Sigmoid colon (tissue), 4 donors: Measurements from ENCODE around the gene ANKS1A.

ENCODE experiments used
- EP300 ChIP-seq, 4 donors: sonication (generic); formaldehyde crosslinking; IDR thresholded peaks; one replicate each; pipeline ENCODE4 v1.6.1; 2017; ENCODE audit warnings: antibody characterized with exemption in 4 of 4
- POLR2A ChIP-seq, 2 donors: fragments of 450-650 bp; IDR thresholded peaks; one replicate each; pipeline ENCODE4 v1.6.1; 2016; ENCODE audit warnings: antibody characterized with exemption in 2 of 2, mild to moderate bottlenecking in 2 of 2, moderate library complexity in 2 of 2
- TF ChIP-seq, protein P1 (sequence below), 4 experiments: fragments of 450-650 bp in 3 of 4; fragments of 200-600 bp in 1 of 4; IDR thresholded peaks; one replicate each; pipeline ENCODE4 v1.5.1; 2016 to 2019; ENCODE audit warnings: antibody characterized with exemption in 4 of 4, mild to moderate bottlenecking in 3 of 4, moderate library complexity in 2 of 4

DNA sequence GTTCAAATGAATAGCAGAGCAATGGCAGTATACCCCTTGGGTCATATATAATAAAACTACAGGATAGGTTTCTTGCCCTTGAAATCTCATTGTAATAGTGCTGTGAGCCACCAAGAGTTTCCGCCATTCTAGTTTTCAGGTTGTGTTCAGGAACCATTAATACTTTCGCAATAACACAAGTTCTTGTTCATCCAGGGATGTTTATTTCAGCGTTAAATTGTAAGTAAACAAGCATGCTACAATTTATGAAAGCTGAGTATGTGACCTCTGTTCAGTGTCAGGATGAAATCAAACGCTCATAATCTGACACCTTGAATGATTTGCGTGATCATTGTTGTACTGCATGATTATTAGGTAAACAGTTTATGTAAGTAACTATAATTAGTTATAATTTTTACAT is 22.8 kb downstream of the ANKS1A start:
- TF ChIP-seq, protein P1, sequence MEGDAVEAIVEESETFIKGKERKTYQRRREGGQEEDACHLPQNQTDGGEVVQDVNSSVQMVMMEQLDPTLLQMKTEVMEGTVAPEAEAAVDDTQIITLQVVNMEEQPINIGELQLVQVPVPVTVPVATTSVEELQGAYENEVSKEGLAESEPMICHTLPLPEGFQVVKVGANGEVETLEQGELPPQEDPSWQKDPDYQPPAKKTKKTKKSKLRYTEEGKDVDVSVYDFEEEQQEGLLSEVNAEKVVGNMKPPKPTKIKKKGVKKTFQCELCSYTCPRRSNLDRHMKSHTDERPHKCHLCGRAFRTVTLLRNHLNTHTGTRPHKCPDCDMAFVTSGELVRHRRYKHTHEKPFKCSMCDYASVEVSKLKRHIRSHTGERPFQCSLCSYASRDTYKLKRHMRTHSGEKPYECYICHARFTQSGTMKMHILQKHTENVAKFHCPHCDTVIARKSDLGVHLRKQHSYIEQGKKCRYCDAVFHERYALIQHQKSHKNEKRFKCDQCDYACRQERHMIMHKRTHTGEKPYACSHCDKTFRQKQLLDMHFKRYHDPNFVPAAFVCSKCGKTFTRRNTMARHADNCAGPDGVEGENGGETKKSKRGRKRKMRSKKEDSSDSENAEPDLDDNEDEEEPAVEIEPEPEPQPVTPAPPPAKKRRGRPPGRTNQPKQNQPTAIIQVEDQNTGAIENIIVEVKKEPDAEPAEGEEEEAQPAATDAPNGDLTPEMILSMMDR (IDR thresholded peaks at IDR 0.05) = no peak
- TF ChIP-seq EP300 (IDR thresholded peaks at IDR 0.05) = no peak
- no peak for TF ChIP-seq POLR2A (IDR thresholded peaks at IDR 0.05)
